GM10266 (cell line): Measurements from ENCODE around the gene PITPNM2.
"Not testable (repeated sequence)": the region's sequence is repeated elsewhere in the genome, so short reads cannot be mapped to it uniquely, and the experiment has no call there.

Source experiments
- DNase-seq: peaks from one replicate; pipeline ENCODE4 v3.0.0; 2012; ENCODE audit errors: extremely low spot score
- TF ChIP-seq, protein P1 (sequence below): IDR thresholded peaks from 2 replicates; pipeline ENCODE4 v1.5.1; 2012; ENCODE audit warnings: mild to moderate bottlenecking, low read depth; ENCODE audit not compliant: control insufficient read depth, insufficient read depth; ENCODE audit errors: missing control alignments

Gene PITPNM2

DNA sequence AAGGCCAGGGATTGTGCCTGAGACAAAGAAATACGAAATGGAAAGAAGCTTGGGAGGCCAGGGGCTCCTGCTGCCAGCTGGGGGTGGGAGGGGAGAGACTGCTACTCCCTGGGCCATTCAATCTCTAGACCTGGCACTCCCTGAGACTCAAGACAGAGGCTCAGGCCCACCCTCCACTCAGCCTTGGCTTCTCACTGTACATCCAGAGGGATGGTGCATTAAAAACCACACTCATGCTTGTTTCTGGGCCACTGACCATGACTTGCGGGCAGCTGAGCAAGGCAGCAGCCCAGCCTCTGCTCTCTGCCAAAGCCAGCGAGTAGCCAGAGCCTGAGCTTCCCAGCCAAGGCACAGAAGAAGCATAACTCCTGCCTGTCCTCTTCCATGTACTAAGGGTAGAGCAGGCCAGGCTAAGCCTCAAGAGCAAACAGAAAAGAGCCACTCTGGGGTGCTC lies 41.5 kb downstream of the PITPNM2 start:
- DNase-seq, result no peak
- TF ChIP-seq, protein P1, sequence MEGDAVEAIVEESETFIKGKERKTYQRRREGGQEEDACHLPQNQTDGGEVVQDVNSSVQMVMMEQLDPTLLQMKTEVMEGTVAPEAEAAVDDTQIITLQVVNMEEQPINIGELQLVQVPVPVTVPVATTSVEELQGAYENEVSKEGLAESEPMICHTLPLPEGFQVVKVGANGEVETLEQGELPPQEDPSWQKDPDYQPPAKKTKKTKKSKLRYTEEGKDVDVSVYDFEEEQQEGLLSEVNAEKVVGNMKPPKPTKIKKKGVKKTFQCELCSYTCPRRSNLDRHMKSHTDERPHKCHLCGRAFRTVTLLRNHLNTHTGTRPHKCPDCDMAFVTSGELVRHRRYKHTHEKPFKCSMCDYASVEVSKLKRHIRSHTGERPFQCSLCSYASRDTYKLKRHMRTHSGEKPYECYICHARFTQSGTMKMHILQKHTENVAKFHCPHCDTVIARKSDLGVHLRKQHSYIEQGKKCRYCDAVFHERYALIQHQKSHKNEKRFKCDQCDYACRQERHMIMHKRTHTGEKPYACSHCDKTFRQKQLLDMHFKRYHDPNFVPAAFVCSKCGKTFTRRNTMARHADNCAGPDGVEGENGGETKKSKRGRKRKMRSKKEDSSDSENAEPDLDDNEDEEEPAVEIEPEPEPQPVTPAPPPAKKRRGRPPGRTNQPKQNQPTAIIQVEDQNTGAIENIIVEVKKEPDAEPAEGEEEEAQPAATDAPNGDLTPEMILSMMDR, result no peak

DNA sequence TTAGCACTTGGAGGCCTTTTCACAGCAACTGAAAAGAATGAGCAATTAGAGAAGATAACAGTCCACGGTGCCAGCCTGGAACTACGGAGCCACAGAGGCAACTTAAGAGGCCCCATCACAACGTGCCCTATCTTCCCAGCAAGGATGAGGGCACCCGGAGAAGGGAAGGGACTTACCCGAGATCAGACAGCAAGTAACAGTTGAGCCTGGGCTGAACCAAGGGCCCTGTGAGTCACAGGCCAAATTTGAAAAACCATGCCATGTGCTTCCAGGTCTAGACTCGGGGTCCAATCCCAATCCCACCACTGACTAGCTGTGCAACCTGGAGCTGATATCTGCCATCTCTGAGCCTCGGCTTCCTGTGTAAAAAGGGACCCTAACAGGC lies 42.2 kb downstream of the PITPNM2 start:
- DNase-seq, result no peak
- TF ChIP-seq, protein P1, result no peak

DNA sequence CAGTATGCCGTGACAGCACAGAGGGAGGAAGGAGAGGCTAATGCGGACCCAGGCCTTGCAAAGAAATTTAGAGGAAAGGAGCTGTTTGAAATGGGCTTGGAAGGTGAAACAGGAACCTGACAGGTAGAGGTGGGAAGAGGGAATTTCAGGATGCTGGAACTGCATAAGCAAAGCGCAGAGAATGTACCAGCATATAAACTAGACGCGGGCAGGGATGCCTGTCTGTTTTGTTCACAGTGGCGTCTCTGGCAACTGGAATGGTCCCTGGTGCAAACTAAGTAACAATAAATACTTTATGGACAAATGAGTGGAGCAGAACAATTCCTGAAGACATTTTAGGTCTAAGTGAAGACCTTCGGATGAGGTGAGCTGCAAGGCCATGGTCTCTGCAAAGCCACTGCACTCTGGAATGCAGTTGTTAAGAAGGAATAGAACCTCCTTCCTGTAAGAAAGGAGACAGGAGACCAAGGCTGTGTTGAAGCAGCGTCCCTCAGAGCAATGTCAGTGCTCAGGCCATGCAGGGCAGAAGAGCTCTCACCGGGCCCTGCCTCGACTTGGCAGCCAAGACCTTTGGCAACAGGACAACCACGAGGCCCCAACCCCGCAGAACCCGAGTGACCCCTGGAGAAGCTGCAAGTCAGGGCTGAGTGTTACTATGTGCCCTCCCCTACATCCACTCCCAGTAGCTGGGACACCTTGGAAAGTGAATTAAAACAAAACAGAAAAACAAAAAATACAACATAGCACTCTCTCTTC lies 42.8 kb downstream of the PITPNM2 start:
- DNase-seq, result no peak
- TF ChIP-seq, protein P1, result no peak

DNA sequence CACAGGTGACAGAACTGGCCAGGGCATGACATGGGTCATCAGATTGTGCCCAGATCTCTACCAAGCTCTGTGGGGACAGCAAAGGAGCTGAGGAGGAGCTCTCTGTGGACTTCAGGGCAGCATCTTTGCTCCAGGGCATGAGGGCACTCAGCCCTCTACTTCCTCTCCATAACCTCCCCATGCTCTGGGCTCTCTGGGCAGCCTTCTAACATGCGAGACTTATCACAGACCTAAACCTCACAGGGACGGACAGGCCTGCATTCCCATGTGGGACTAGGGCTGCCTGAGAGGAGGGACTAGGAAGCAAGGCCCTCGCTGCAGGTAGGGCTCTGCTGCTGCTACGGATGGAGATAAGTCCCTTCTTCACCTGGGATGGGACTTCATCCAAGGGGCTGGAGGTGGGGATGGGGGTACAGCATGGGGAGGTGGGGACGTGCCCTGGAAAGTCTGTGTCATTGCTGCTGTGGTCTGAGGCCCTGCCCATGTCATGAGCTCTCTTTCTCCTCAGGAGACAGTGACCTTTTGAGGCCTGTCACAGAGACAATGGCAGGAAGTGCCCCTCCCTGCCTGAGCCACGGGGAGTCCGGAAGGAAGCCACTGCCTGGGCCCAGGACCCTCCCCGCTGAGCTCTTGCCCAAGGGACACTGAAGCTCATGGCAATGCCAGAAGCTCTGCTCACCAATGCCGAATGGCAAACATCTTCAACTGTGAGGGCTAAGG lies 44.1 kb downstream of the PITPNM2 start:
- DNase-seq, result peak; percentile 57
- TF ChIP-seq, protein P1, result no peak

DNA sequence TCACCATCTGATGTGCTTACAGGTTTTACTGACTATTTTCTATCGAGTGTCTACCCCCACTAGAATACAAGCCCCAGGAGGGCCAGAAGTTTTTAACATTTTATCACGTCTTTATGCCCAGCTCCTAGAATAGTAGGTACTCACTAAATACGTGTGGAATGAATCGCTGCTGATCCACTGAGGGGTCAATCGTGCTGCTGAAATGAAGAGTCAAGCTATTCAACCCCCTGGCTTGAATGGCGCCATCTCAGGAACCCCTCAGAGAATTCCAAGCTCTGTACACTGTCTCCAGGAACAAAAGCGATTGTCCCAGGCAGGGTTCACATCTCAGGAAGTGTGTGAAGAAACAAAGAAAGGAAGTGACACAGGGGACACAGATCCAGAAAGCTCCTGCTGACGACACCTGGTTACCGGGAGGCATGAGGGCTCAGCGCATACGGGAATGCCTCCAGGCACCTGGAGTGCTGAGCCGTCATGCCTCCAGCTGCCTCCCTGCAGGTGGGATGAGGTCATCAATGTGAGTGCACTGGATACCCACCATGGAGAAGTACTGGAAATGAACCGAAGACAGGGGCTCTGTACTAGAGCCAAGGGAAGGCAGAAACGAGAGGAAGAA lies 45.6 kb downstream of the PITPNM2 start:
- TF ChIP-seq, protein P1, result no peak
- no peak for DNase-seq

DNA sequence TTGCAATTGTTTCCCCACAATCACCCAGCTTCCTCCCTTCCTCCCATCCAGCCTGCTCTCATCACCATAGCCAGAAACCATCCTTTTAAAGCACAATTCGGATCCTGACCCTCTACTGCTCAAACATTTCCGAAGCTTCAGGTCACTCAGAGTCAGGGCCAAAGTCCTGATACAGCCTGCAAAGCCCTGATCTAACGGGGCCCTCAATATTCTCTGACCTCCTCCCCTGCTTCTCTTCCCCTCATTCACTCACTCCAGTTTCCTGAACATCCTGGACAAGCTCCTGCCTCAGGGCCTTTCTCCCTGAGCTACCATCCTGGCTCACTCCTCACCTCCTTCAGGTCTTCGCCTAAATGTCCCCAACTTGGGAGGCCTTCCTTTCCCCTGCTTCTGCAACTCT lies 46.1 kb downstream of the PITPNM2 start:
- DNase-seq, result no peak
- TF ChIP-seq, protein P1, result no peak

DNA sequence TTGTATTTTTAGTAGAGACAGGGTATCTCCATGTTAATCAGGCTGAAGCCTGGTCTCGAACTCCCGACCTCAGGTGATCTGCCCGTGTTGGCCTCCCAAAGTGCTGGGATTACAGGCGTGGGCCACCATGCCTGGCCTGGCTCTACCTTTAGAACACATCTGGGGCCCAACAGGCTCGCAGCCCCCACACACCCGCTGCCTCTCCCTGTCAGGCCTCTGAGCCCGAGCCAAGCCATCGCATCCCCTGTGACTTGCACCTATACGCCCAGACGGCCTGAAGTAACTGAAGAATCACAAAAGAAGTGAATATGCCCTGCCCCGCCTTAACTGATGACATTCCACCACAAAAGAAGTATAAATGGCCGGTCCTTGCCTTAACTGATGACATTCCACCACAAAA lies 46.8 kb downstream of the PITPNM2 start:
- not testable (repeated sequence) for DNase-seq
